Right kidney (tissue), 1 donor: ENCODE data around the gene SLC25A33.

ENCODE experiments used
- DNase-seq: peaks from one replicate; pipeline ENCODE4 v3.0.0-alpha.2; 2016

Gene SLC25A33

DNA sequence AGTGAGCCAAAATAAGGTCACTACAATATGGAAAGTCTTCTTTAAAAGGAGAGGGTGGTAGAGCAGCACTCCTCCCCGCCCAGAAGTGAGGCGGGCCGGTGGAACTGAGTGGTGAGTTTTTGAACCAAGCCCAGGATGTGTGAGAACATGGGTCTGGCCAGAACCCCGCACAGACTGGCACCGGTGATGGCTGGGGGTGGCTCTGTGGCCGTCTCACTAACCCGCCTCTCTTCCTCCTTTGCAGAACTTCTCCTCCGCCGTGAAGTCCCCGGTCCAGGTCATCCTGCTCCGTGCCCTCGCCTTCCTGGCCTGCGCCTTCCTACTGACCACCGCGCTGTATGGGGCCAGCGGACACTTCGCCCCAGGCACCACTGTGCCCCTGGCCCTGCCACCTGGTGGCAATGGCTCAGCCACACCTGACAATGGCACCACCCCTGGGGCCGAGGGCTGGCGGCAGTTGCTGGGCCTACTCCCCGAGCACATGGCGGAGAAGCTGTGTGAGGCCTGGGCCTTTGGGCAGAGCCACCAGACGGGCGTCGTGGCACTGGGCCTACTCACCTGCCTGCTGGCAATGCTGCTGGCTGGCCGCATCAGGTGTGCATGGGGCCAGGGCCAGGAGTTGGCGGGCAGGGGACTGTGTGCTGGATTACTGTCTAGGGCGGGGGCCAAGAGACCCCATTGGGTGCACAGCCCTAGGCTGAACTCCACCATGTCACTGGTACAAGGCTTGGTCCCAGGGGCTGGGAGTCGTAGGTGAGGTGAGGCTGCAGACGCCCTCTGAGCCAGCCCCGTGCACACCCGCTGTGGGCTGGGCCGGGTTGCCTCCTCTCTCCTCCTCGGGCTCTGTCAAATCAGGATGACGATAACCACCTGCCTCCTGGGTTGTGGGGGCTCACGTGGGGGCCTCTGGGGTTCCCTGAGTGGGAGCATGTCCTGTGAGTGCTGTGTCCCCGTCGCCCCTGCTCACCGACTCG is 61.9 kb downstream of the SLC25A33 start:
- DNase-seq: no peak

DNA sequence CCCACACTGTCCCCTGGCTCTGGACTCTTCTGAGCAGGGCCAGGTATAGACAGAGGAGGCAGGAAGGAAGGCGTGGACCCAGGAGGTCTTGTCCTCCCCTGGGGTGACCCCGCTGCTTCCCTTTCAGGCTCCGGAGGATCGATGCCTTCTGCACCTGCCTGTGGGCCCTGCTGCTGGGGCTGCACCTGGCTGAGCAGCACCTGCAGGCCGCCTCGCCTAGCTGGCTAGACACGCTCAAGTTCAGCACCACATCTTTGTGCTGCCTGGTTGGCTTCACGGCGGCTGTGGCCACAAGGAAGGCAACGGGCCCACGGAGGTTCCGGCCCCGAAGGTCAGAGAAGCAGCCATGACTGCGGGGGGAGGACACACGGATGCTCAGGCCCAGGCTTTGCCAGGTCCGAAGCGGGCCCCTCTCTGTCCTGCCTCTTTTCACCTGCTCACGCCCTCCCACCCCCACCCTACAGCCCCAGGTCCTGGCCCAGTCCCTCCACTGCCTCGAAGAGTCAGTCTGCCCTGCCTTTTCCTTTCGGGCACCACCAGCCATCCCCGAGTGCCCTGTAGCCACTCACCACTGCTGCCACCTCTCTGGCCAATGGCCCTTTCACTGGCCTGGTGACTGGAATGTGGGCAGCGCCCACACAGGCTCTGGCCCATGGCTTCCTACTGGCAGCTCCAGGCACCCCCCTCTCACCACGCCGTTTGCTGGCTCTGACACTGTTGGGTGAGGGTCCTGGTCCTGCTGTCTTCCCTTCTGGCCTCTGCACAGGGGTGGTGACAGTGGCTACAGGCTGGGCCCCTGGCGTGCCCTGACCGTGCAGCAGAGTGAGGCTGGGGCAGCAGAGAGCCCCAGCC is 62.9 kb downstream of the SLC25A33 start:
- no peak for DNase-seq

DNA sequence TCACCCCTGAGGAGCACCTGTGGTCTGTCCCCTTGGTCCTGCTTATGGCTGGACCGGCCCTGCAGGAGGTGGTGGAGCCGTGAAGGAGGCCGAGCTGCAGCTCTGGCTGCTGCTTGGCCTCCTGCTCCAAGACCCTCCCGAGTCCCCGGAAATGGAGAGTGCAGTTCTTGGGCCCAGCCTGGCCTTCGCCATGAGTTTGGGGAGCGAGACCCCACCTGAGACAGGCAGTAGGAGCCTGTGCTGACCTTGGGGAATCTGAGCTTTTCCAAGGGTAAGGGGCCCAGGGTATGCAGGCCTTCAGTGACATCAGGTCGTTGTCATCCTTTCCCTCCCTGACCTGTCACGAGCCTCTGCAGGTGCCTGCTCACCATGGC is 63.5 kb downstream of the SLC25A33 start:
- no peak for DNase-seq

DNA sequence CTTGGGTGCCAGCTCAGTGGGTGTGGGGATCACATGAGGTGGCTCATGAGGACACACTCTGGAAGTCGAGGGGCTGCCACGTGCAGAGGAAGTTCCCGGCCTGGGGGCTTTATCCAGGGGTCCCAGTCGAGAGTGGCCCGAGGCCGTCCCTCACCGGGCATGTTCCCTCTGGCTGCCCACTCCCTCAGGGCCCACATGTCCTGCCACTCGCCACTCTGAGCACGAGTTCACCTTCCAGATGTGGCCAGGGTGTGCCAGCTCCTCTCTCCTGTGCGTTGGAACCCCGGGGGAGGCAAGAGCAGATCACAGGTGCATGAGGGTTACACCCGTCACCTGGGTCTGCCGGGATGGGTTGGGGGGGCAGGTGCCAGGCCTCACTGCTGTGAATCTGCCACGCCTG is 64.0 kb downstream of the SLC25A33 start:
- no peak for DNase-seq

DNA sequence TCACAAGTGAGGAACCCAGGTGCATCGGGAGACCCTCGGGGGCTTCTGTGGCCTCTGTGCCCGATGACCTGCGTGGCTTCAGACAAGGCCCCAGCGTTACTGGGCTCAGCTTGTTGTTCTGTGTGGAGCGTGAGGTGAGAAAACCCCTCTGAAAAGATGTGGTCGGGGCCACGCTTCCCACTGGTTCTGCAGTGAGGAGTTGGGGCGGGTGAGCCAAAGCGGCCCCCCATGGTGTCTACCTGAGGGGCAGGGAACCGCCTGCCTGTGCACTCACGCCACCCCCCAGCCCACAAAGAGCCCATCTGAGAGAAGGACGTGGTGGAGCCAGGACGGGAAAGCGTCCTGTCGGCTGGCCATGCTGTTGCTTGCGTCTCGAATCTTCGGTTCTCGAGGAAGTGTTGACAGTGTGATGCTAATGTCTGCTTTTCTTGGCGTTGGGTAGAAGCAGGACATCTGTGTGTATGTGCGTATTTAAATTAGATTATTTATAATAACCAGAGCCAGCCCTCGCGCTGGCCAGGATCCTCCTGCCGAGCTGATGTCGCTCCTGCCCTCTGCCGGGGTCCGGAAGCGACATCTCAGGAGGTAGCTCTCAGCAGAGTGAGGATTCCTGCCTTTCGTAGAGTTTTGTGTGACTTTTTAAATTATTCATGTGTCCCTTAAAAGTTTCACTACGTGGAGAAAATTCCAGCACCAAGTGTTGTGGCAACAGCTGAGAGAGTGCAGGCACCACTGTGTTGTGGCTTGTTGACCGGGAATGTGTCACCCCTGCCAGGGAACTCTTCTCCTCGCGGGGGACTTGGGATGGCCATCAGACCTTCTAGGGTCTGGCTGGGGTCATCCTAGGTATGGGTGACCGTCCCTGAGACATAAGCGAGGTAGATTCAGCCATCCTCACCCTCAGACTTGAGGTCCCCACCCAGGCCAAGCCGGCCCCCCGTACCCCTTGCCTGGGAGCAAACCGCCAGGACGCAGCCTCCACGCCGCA is 64.8 kb downstream of the SLC25A33 start:
- DNase-seq: no peak

DNA sequence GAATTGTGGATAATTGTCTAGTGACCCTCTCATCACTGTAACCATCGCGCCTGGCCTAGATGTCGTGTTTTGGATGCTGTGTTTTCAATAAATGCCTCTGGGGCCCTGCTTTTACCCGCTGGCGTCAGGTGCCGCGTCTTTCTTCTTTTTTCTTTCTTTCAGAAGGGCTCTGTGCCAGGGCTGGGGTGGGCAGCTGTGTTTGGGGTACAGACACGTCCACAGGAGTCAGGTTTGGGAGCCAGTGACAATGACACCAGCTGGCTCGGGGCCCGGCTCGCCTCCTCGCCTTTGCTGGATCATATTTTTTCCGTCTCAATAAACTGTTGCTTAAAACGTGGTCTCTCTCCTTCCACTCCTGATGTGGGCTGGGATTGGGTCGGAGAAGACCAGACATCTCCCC is 65.6 kb downstream of the SLC25A33 start:
- DNase-seq: no peak

GRCh38 chr1:9605946-9606455 is 66.7 kb downstream of the SLC25A33 start:
- DNase-seq: no peak

DNA sequence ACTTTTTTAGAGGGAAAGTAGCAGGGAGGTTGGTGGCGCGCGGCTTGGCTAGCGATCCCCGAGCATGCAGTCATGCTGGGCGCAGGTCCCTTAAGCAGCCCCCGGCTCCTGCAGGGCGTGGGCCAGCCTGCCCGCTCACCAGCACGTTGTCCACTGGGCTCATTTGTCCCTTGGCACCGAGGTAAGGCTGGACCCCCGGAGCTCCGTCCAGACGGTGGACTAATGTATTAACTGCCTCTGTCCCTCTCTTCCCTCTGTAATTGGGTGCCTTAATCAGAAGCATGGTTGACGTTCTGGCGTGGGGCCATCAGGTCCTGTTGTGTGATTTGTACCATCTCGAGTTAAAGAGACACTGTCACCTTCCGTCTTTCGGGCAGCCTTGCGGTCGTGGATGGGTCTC is 67.2 kb downstream of the SLC25A33 start:
- no peak for DNase-seq

DNA sequence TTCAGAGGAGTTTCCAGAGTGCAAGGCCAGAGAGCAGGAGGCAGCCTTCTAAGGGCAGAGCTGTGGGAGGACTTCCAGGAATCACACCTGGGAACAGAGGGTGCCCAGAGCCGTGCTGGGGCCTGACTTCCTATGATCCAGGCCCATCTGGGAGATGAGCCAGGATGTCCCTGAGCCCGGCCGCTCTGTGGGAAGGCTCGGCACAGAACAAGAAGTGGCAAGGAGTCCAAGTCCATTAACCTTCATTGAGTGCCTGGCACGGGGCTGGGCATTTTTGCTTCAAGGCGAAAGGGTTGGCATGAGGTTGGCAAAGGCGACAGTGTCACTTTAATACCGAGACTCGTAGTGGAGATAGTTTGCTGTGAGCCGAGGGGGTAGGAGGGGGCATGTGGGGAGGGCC is 67.7 kb downstream of the SLC25A33 start:
- no peak for DNase-seq

- DNase-seq: no peak
Observed at GRCh38 chr1:9607352-9607751, 68.1 kb downstream of the SLC25A33 start.

DNA sequence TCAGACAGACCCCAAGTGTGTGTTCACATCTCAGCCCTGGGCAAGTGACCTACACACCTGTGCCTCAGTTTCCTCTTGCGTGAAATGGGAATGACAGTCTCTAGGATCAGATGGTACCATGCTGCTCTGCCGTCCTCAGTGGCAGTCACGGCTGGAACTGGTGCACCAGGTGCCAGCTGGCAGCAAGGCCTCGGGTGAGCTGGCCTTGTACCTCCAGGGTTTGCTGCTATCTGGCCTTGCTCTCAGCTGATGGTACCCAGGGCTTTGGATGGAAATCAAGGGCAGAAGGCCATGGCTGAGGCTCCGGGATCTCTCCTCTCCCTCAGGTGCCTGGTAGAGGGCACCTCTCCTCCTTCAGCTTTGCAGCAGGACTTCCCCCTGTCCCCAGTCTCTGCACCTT is 70.7 kb downstream of the SLC25A33 start:
- DNase-seq: no peak

GRCh38 chr1:9610548-9610947 is 71.3 kb downstream of the SLC25A33 start:
- no peak for DNase-seq

- DNase-seq: no peak
Observed at GRCh38 chr1:9611716-9612115, 72.5 kb downstream of the SLC25A33 start.

DNA sequence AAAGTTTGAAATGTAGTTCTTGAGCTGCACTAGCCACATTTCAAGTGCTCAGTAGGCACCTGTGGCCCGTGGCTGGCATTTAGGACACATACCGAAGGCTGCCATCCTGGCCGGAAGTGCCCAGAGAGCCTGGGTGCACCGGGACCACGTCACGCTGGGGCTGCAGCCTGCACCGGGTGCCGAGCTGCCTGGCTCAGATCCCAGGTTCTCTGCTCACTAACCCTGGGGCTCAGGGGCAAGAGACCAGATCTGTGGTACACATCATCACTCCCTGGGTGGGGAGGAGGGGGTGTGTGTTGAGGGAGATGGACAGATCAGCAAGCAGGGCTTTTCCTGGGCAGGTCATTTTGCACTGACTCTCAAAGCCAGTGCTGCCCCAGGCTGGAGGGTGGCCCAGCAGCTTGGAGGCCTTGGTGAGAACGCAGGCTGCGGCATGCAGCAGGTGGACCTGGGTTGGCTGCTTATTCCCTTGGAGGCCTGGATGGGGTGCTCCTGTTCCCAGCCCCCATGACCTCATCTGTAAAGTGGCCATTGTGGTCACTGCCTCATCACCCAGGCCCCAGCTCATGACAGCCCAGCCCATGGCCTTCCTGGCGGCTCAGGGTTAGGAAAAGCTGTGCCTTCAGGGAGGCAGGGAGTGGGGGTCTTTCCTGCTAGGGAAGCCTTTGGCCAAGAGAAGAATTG is 73.0 kb downstream of the SLC25A33 start:
- no peak for DNase-seq

DNA sequence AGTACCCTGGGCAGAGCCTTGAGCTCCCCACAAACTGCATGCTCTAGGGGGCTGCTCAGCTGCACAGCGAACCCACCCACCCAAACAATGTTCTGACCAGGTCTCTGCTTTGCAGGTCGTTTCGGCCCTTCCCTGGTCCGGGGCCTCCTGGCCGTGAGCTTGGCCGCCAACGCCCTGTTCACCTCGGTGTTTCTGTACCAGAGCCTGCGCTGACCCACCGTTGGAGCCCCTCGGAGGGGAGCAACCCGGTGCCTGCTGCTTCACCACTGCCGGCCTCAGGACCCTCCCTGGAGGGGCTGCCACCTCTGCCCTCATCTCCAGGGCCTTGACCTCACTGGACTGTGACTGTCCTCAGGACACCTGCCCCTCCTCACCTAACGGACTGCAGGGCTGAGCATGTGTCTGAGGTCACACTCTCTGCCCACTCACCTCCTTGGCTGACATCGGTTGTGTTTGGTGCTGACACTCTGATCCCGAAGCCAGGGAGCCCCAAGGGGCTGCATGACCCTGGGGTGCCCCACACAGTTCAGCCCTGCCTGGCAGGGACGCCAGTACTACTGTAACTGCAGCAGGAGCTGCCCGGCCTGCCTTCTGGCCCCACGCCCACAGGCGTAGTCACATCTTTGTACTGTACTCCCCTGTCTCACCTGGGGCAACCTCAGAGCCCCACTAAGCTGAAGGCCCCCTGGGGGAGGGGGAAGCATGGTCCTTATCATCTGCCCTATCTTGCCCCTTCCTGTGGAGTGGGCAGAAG is 73.8 kb downstream of the SLC25A33 start:
- no peak for DNase-seq

- no peak for DNase-seq
Observed at GRCh38 chr1:9613625-9614299, 74.5 kb downstream of the SLC25A33 start.

DNA sequence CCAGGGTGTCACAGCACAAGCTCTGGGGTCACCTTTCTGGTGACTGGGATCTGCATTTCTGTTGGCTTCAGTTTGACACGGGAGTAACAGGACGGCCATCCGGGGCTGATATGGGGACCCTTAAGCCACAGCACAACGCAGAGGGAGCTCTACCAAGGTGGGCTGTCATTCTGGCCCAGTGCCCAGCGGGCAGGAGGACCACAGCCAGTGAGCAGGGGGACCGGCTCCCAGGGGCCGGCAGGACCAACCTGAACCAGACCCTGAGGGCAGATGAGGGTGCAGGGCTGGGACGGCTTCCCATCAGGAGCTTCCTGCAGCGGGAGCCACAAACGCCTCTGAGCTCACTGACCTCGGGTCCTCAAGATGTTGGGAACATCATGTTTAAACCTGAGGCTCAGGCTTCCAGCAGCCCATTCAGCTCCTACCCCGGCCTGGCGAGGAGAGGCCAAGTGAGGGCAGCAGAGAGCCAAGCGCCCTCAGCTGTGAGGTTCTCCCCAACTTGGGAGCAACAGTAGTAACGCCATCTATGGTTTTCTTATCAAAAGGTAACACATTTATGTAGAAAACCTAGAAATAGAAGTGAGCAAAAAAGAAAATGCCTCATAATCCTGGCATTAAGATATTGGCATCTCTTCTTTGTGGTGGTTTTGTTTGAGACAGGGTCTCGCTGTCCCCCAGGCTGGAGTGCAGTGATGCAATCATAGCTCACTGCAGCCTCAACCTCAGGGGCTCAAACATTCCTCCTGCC is 76.2 kb downstream of the SLC25A33 start:
- DNase-seq: no peak

DNA sequence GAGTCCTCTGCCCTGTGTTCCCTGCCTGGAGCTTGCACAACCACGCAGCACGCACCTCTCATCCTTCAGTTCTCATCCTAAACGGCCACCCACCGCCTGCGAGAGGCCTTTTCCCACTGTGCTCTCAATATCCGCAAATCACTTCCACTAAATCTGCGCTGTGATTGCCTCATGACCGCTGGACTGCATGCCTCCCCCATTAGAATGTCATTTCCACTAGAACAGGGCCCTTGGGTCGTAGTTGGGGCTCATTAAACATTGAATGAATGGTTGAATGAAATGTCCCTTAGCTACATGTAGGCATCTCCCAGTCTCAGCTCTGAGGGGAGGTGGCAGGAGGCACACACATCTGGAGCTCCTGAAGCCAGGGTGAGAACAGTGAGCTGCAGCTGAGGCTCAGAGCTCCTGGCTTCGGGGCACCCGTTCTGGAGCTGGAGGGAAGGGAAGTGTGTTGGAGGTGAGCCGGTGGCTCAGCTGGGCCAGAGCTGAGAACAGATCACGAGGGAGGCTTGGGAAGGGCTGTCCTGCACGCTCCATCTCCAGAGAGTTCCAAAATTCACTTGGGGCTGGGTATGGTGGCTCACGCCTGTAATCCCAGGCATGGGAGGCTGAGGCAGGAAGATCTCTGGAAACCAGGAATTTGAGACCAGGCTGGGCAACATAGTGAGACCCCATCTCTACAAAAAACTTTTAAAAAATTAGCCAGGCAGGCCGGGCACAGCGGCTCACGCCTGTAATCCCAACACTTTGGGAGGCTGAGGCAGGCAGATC is 79.8 kb downstream of the SLC25A33 start:
- no peak for DNase-seq
